ENCODE results near the gene HIPK2. TPM values are rescaled to one million over a fixed set of nuclear protein-coding genes. Genes with fewer than 3 reads are reported as not detected.

Gene HIPK2
- total and polyA plus RNA-seq, 2 of the 4 experiments (the other 2 are of a cell fraction), result 22.0 to 27.1 TPM

GRCh38 chr7:139586286-139586685 lies 191.5 kb downstream of the HIPK2 start:
- H3K9ac ChIP-seq (ENCODE audit: low read depth, low read length), result no peak overlapping the region

More at GRCh38 chr7:139586286-139586685, 191.5 kb downstream of the HIPK2 start:
- ChIA-PET POLR2A (ENCODE audit: unreplicated experiment) (no interaction called here), CTCF (interaction anchor here (0.7 kb wide), 1 partner anchor 445 kb away, joined by 3 read pairs; no protein-coding TSS in a partner anchor)
- dilution Hi-C loops (cut with HindIII; ENCODE audit: low sequenced_read_pairs, unreplicated experiment), result no loop called here
- Histone ChIP-seq H2BK20ac (ENCODE audit: low read depth, low read length) (no peak overlapping the region), H2BK5ac (ENCODE audit: low read depth, low read length, poor library complexity, severe bottlenecking) (no peak overlapping the region), H3K4me3 (ENCODE audit: insufficient read depth, low read depth, low read length) (no peak overlapping the region), H2AK5ac (ENCODE audit: low read depth, low read length) (no peak overlapping the region), H3K4ac (ENCODE audit: low read depth, low read length) (no peak overlapping the region), H3K27ac (ENCODE audit: insufficient read depth, low read length) (no peak overlapping the region), H3K4me2 (ENCODE audit: low read depth, low read length) (no peak overlapping the region), H3K14ac (replicated peaks; ENCODE audit: low read depth, low read length) (no peak overlapping the region), H3K79me1 (ENCODE audit: low read depth in 1 of 2, low read length in 2 of 2) (peaks cover 0 to 20% of the 10 kb centered on the region in 2 experiments; a peak in 1 of 4 replicates), H4K91ac (ENCODE audit: insufficient read depth, low read depth, low read length) (no peak overlapping the region), H3K18ac (ENCODE audit: low read depth, low read length) (no peak overlapping the region), H3K27me3 (ENCODE audit: control insufficient read depth, insufficient read depth, low read length) (no peaks in the 10 kb centered on the region), H2AFZ (replicated peaks; ENCODE audit: low read length, poor library complexity) (no peak overlapping the region), H2BK15ac (ENCODE audit: low read depth, low read length) (no peak overlapping the region), H3K4me1 (ENCODE audit: control insufficient read depth, insufficient read depth, low read length) (peaks cover 3% of the 10 kb centered on the region; the same call in 1 of the 2 replicates), H3K36me3 (ENCODE audit: control insufficient read depth, insufficient read depth, low read length) (peaks cover 71% of the 10 kb centered on the region), H3K9me3 (ENCODE audit: control insufficient read depth, insufficient read depth, low read length) (no peaks in the 10 kb centered on the region), H4K5ac (ENCODE audit: low read depth, low read length) (no peak overlapping the region), H4K8ac (ENCODE audit: low read depth in 2 of 2, low read length in 2 of 2) (no peak overlapping the region), H3K9me1 (ENCODE audit: insufficient read depth, low read length) (peaks cover 6% of the 10 kb centered on the region; the same call in 1 of the 2 replicates), H3K23ac (ENCODE audit: low read depth, low read length) (no peak overlapping the region), H4K20me1 (ENCODE audit: insufficient read depth, low read length) (peaks cover 10% of the 10 kb centered on the region; the same call in 1 of the 2 replicates), H2BK120ac (ENCODE audit: low read depth, low read length) (no peak overlapping the region), H3K56ac (ENCODE audit: extremely low read depth, insufficient read depth, low read length) (no peak overlapping the region), H2AK9ac (replicated peaks; ENCODE audit: low read depth, low read length, poor library complexity) (no peak overlapping the region)
- no peak for DNase-seq
- in situ Hi-C loops (cut with MboI; ENCODE audit: low sequenced_read_pairs), result no loop called here
- intact Hi-C loops (cut with micrococcal nuclease), result no loop called here
- BruUV-seq (replicated peaks), result no TSS peak
- no peak for ATAC-seq (ENCODE audit: low read depth)
- no CpG with 5 or more reads among the region's 3 CpGs for WGBS, 2 experiments (ENCODE audit: extremely low coverage in 2 of 2, insufficient read length in 1 of 2)
- no peak for TF ChIP-seq CHD1 (IDR thresholded peaks at IDR 0.05; ENCODE audit: low read depth, low read length)
- TF ChIP-seq MXI1 (IDR thresholded peaks at IDR 0.05; ENCODE audit: borderline replicate concordance, low read depth, low read length), result no peak
- TF ChIP-seq RFX5 (IDR thresholded peaks at IDR 0.05; ENCODE audit: low read depth, low read length), result no peak
- TF ChIP-seq BHLHE40 (IDR thresholded peaks at IDR 0.05; ENCODE audit: low read depth, low read length), result no peak
- no peak for TF ChIP-seq CTCF (conservative IDR thresholded peaks at IDR 0.05; ENCODE audit: low read depth, low read length)
- no peak for TF ChIP-seq ELK1 (IDR thresholded peaks at IDR 0.05; ENCODE audit: borderline replicate concordance, low read depth, low read length)
- no peak for TF ChIP-seq MAZ (IDR thresholded peaks at IDR 0.05; ENCODE audit: borderline replicate concordance, low read depth, low read length)
- no peak for TF ChIP-seq NFE2L2 (IDR thresholded peaks at IDR 0.05; ENCODE audit: low read depth, low read length)
- TF ChIP-seq FOS (IDR thresholded peaks at IDR 0.05; ENCODE audit: low read depth, low read length), result no peak
- no peak for TF ChIP-seq CEBPB (IDR thresholded peaks at IDR 0.05; ENCODE audit: low read depth, low read length)
- no peak for TF ChIP-seq MAFK (IDR thresholded peaks at IDR 0.05; ENCODE audit: low read depth, low read length)
- TF ChIP-seq RAD21 (IDR thresholded peaks at IDR 0.05; ENCODE audit: low read length), result no peak
- no peak for TF ChIP-seq RCOR1 (IDR thresholded peaks at IDR 0.05; ENCODE audit: insufficient replicate concordance, low read length)
- TF ChIP-seq POLR2A (IDR thresholded peaks at IDR 0.05; ENCODE audit: low read depth, low read length), result no peak
- no peak for TF ChIP-seq SMC3 (IDR thresholded peaks at IDR 0.05; ENCODE audit: low read depth, low read length)
- no peak for TF ChIP-seq USF2 (IDR thresholded peaks at IDR 0.05; ENCODE audit: low read depth, low read length)

All from IMR-90 (cell line).